GM19372 (cell line): ENCODE measurements around the gene IFNG.

Source experiments
- ATAC-seq: cut with Tn5 transposase; IDR thresholded peaks from one replicate; pipeline ENCODE4 v1.9.1; 2021; ENCODE audit warnings: mild to moderate bottlenecking, low read depth, moderate library complexity; ENCODE audit not compliant: unreplicated experiment

IFNG gene

GRCh38 chr12:68118096-68118755 is 41.3 kb downstream of the IFNG start:
- no peak for ATAC-seq

GRCh38 chr12:68117661-68118060 is 41.9 kb downstream of the IFNG start:
- ATAC-seq = no peak

DNA sequence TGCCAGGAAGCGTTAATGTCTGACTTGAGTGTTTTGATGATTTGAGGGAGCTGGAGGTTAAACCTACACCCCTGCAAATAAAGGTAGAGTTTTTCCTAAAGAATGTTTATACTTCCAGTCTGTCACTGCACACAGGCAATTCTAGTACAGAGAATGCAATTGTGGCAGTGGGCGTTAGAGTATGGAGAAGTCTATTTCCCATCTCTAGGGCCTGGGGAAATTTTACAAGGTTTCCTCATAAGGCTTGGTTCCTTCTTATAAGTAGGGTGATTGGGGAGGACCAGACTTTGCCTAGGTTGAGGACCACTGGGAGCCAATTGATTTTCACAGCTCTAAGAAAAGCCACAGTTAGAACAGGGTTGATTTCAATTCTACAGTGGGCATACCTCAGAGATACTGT is 44.3 kb downstream of the IFNG start:
- ATAC-seq = no peak

- ATAC-seq = no peak
These were observed 44.9 kb downstream of the IFNG start for GRCh38 chr12:68114606-68115005.

DNA sequence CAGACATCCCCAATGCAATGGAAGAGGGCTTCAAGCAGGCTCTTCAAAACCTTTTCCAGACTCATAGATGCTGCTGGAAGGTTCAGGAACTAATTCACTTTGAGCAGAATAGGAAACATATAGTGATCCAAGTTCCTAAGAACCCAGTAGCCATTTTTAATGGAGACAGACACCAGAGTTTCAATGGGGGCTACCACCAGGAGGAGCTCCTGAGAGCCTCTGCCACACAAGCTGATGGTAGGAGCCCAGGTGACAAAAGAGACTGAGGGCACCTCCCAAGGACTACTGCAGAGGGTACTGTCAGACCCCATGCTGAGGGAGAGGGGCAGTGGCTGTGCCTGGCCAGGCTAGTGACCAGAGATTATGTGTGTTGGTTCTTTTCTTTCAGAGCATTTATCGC is 45.9 kb downstream of the IFNG start:
- ATAC-seq = no peak

- no peak for ATAC-seq
These were observed 47.5 kb downstream of the IFNG start for GRCh38 chr12:68111995-68112394.

- ATAC-seq = no peak
These were observed 49.9 kb downstream of the IFNG start for GRCh38 chr12:68109444-68110217.

GRCh38 chr12:68109001-68109400 is 50.5 kb downstream of the IFNG start:
- ATAC-seq = no peak

DNA sequence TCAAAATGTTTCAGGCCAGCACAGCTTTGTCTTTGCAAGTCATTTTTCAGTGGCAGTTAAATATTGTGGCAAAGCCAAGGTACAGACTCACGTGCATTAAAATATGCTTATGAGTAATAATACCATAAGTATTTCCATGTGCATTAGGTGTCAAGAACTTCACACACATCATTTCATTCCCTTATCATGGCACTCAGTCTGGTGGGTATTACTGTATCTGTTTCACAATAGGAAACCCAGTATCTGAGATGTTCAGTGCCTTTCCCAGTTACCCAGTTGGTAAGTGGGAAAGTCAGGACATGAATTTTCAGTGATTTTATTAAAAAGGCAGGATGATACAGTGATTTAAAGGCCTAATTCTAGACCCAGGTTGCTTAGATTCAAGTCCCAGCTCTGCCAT is 52.9 kb downstream of the IFNG start:
- no peak for ATAC-seq

DNA sequence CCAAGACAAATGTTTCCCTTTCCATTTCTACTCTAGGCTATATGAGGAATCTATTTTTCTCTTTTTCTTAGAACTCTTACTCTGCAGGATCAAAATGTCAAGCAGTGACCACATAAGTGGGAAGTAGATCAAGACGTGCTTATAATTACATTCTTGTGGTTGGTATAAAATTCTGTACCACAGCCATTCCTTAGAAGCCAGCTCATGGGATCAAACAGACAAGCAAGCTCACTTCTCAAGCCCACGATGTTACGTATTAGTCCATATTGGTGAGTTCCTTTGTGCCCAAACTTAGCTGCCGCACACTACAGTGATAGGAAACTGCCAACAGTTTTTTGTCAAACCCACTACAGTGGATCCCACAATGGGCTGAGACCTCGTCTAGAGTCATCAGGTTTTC is 53.4 kb downstream of the IFNG start:
- ATAC-seq = no peak
